ENCODE results near the gene CLDN34.

DNA sequence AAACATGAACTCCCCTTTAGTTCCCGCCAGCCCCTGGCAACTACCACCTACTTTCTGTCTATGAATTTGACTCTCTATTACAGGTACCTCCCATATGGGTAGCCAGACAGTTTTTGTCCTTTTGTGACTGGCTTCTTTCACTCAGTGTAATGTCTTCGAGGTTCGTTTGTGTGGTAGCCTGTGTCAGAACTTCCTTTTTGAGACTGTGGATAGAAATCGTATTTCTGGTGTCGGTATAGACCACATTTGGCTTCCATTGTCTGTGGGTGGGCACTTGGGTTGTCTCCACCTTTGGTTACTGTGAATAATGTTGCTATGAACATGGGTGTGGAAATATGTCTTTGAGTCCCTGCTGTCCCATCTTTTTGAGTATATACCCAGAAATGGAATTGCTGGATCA lies 5.4 kb upstream of the CLDN34 start:
- no peak for TF ChIP-seq CTCF (conservative IDR thresholded peaks at IDR 0.05; ENCODE audit: low read length)
- no peak for TF ChIP-seq EZH2phosphoT487 (IDR thresholded peaks at IDR 0.05; ENCODE audit: borderline replicate concordance, low read depth, low read length)
